ENCODE data around the gene EIF4G1.

Gene EIF4G1

DNA sequence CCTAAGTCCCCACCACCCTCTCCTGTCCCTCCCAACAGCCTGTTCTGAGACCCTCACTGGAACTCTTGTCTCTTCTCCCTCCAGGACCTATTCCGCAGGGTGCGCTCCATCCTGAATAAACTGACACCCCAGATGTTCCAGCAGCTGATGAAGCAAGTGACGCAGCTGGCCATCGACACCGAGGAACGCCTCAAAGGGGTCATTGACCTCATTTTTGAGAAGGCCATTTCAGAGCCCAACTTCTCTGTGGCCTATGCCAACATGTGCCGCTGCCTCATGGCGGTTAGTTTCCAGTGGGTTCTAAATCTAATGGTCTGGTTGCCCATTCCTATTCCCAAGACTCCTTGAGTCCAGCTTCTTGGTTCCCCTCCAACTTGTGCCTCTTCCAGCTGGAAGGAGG, 9.3 kb downstream of the EIF4G1 start:
- ChIA-PET POLR2A (interaction anchor here (1.5 kb wide), 1 partner anchor 9 kb away, joined by 6 read pairs; no protein-coding TSS in a partner anchor), CTCF (interaction anchor here (0.7 to 1.5 kb wide), 3 partner anchors 22 to 38 kb away, joined by 3 read pairs; no protein-coding TSS in a partner anchor)
- DNase-seq (ENCODE audit: extremely low spot score): no peak
- TF ChIP-seq, protein P1, sequence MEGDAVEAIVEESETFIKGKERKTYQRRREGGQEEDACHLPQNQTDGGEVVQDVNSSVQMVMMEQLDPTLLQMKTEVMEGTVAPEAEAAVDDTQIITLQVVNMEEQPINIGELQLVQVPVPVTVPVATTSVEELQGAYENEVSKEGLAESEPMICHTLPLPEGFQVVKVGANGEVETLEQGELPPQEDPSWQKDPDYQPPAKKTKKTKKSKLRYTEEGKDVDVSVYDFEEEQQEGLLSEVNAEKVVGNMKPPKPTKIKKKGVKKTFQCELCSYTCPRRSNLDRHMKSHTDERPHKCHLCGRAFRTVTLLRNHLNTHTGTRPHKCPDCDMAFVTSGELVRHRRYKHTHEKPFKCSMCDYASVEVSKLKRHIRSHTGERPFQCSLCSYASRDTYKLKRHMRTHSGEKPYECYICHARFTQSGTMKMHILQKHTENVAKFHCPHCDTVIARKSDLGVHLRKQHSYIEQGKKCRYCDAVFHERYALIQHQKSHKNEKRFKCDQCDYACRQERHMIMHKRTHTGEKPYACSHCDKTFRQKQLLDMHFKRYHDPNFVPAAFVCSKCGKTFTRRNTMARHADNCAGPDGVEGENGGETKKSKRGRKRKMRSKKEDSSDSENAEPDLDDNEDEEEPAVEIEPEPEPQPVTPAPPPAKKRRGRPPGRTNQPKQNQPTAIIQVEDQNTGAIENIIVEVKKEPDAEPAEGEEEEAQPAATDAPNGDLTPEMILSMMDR (IDR thresholded peaks at IDR 0.05; ENCODE audit: control extremely low read depth, extremely low read depth, low read depth, missing control alignments): no peak

DNA sequence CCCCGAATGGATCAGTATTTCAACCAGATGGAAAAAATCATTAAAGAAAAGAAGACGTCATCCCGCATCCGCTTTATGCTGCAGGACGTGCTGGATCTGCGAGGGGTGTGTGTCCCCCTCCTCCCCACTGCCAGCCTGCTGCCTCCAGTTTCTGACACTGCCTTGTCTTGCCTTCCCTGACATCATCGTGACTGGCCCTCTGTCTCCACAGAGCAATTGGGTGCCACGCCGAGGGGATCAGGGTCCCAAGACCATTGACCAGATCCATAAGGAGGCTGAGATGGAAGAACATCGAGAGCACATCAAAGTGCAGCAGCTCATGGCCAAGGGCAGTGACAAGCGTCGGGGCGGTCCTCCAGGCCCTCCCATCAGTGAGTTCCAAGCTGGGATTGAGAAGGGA, 10.9 kb downstream of the EIF4G1 start:
- TF ChIP-seq, protein P1 (IDR thresholded peaks at IDR 0.05; ENCODE audit: control extremely low read depth, extremely low read depth, low read depth, missing control alignments): no peak
- DNase-seq (ENCODE audit: extremely low spot score): no peak
- CTCF ChIA-PET: interaction anchor here (1.2 to 1.5 kb wide), 2 partner anchors 19 to 20 kb away, joined by 3 to 4 read pairs; no protein-coding TSS in a partner anchor
- POLR2A ChIA-PET: interaction anchor here (1.9 kb wide), 1 partner anchor 12 kb away, joined by 5 read pairs; the partner anchor contains the start of gene FAM131A

DNA sequence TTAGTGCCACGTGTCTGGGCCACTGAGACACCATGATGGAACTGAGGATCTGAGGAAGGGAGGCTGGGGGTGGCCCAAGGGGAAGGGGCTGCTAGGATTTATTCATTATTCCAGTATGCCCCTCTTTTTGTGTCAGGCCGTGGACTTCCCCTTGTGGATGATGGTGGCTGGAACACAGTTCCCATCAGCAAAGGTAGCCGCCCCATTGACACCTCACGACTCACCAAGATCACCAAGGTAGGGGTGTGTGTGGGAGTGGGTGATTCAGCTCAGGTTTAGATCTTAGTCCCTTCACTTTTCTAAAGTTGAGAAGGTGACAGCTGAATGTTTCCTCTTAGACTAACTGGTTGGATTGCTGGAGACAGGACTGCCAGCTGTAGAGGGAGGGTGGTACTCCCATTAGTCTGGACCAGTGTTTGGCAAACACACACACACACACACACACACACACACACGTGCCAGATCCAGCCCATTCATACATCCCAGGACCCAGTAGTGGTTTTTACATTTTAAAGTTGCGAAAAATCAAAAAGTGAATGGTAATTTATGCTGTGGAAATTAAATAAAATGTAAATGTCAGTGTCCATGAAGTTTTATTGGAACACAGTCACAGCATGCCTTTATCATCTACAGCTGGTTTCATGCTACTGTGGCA, 11.4 kb downstream of the EIF4G1 start:
- CTCF ChIA-PET: interaction anchor here (1.2 to 1.6 kb wide), 2 partner anchors 20 to 28 kb away, joined by 4 read pairs; no protein-coding TSS in a partner anchor
- TF ChIP-seq, protein P1 (IDR thresholded peaks at IDR 0.05; ENCODE audit: control extremely low read depth, extremely low read depth, low read depth, missing control alignments): no peak
- no peak for DNase-seq (ENCODE audit: extremely low spot score)
- POLR2A ChIA-PET: interaction anchor here (0.7 to 1.9 kb wide), 3 partner anchors 10 to 32 kb away, joined by 3 to 5 read pairs (median 3); partner anchors contain the start of gene FAM131A

DNA sequence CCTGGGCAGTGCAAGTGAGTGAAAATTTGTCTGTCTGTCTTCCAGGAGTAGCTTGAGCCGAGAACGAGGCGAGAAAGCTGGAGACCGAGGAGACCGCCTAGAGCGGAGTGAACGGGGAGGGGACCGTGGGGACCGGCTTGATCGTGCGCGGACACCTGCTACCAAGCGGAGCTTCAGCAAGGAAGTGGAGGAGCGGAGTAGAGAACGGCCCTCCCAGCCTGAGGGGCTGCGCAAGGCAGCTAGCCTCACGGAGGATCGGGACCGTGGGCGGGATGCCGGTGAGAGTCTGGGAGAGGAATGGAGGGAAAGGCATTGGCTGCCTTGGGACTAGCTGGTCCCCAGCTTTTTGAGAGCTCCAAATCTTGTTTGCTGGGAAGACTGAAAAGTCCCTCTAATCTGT, 12.8 kb downstream of the EIF4G1 start:
- ChIA-PET CTCF (interaction anchor here (1.2 to 1.6 kb wide), 3 partner anchors 12 to 26 kb away, joined by 3 to 5 read pairs (median 4); no protein-coding TSS in a partner anchor), POLR2A (interaction anchor here (1.1 to 1.3 kb wide), 3 partner anchors 9 to 11 kb away, joined by 3 to 5 read pairs (median 3); partner anchors contain the start of gene FAM131A)
- TF ChIP-seq, protein P1 (IDR thresholded peaks at IDR 0.05; ENCODE audit: control extremely low read depth, extremely low read depth, low read depth, missing control alignments): no peak
- no peak for DNase-seq (ENCODE audit: extremely low spot score)

DNA sequence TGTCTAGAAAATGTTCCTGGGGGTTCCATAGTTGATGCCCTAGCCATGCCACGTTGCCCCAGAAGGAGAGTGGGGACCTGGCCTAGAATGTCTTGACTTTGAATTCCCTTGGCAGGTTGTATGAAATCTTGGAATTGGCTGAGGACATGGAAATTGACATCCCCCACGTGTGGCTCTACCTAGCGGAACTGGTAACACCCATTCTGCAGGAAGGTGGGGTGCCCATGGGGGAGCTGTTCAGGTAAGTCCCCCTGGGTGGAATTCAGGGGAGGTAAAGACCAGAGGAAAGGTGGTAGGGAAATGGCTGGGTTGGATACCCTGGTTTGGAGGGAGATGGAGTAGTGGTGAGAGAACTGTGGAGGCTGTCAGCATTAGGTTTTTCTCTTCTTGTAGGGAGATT, 14.1 kb downstream of the EIF4G1 start:
- ChIA-PET POLR2A (interaction anchor here (1.3 kb wide), 1 partner anchor 10 kb away, joined by 3 read pairs; no protein-coding TSS in a partner anchor), CTCF (interaction anchor here (0.9 kb wide), 1 partner anchor 420 kb away, joined by 3 read pairs; no protein-coding TSS in a partner anchor)
- DNase-seq (ENCODE audit: extremely low spot score): no peak
- TF ChIP-seq, protein P1 (IDR thresholded peaks at IDR 0.05; ENCODE audit: control extremely low read depth, extremely low read depth, low read depth, missing control alignments): no peak

DNA sequence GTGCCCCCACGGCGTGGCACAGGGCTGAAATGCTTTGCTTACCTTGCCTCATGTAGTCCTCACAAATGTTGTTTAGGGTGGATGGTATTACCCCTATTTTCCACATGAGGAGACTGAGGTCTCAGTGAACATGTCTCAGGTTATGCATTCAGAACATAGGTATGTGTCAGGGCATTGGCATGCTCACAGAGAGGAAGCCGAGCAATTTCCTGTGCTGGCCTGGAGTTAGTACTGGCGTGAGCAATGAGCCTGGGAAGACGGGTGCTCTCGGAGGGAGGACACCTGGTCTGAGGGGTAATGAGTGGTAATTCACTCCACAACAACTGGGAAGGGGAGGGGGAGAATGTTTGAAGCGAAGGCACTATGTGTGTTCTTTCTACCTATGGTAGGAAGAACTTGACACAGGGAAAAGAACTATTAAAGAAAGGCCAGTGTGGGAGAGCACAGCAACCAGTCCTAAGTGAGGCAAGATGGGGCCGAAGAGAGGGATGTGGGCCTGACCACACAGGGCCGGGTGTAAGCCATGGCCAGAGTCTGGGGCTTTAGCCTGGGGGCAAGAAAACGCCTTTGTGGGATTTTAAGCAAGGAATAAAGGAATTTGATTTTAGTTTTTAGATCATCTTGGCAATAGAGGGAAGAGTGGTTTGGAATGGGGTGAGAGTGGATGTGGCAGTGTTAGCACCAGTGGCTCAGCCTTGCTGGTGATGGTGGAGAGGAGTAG, 18.1 kb downstream of the EIF4G1 start:
- no peak for DNase-seq (ENCODE audit: extremely low spot score)
- CTCF ChIA-PET: no interaction called here
- TF ChIP-seq, protein P1 (IDR thresholded peaks at IDR 0.05; ENCODE audit: control extremely low read depth, extremely low read depth, low read depth, missing control alignments): no peak
- POLR2A ChIA-PET: no interaction called here
